ENCODE data around the gene ATP4B.

DNA sequence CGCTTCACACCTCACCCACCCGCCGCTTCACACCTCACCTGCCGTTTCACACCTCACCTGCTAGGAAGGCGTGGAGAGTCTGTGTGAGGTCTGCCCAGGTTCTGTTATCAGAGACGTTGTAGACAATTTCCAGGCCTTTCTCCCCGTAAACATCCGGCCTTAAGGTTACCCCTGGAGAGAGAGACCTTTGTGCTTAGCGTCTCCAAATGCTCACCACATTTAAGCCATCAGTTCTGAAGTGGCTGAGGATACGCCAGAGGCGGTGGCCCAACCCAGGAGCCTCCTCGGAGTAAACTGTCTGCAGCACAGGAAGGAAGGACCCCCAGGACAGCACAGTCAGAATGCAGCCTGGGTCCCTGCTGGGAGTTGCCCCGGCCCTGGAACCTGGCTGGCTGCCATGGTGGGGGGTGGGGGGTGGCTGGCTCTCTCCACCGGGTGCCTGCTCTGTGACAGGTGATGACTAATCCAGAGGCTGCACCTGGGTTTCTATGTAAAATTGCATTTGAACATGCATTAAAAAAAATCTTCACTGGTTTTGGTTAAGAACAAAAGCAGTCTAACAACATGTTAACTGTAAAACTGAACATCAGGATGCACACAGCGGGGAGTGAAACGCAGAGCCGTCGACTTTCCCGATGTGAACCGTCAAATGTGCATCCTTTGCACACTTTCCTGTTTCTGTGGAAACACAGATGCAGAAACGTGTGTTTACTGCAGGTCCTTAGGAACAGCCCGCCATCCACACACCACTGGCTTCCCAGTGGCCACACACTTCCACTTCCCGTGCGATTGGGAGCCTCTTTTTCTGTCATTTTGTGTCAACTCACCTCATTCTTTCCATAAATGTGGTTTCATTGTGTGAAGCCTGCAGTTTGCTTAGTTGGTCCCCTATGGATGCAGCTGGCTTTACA lies 4.5 kb downstream of the ATP4B start:
- TF ChIP-seq CTCF (IDR thresholded peaks at IDR 0.05) (no peak), POLR2A (IDR thresholded peaks at IDR 0.05) (no peak)
